RPMI7951 (cell line): ENCODE results near the gene PTPRN2. TPM values are rescaled to one million over a fixed set of nuclear protein-coding genes. Genes with fewer than 3 reads are reported as not detected.
"Not testable (repeated sequence)": the region's sequence is repeated elsewhere in the genome, so short reads cannot be mapped to it uniquely, and the experiment has no call there.

ENCODE experiments used
- DNase-seq: peaks from one replicate; pipeline ENCODE4 v3.0.0-alpha.2; 2012; ENCODE audit warnings: low read depth
- total RNA-seq: library from RNA; depleted of rRNA; stranded (reverse); fragments of >200 nt; shearing (Covaris generic); gene quantifications from 2 replicates; pipeline ENCODE4 v1.2.3, GENCODE V29; 2014

Gene PTPRN2
- total RNA-seq, 1 experiment from 2014 or later = 9.0 TPM

DNA sequence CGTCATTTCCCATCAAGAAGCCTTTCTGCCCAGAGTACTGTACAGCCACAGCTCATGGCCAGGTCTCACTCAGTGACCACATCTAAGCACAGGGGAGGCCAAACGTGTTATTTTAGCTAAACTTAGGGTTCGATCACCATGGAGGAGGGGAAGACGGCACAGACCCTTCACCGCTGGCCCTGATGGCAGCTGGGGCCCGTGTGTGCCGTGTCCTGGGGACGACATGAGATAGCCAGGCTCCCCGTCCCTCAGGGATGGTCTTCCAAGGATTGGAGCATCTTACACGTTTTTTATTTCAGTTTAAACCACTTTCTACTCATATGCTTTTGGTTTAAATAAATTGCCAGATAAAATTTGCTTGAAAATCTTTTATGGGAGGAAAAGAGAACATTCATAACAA is 737.9 kb downstream of the PTPRN2 start:
- DNase-seq = no peak

DNA sequence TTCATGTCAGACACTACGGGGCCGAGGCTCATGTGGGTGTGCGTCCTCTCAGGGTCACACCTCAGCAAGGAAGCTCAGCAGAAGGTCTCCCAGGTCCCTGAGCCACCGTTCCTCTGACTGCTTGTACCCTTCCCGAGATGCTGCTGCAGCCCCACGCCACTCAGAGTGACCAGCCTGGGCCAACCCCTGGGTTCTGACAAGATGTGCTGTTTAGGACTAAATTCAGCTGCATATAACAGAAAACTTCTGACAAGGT is 738.4 kb downstream of the PTPRN2 start:
- DNase-seq = no peak

DNA sequence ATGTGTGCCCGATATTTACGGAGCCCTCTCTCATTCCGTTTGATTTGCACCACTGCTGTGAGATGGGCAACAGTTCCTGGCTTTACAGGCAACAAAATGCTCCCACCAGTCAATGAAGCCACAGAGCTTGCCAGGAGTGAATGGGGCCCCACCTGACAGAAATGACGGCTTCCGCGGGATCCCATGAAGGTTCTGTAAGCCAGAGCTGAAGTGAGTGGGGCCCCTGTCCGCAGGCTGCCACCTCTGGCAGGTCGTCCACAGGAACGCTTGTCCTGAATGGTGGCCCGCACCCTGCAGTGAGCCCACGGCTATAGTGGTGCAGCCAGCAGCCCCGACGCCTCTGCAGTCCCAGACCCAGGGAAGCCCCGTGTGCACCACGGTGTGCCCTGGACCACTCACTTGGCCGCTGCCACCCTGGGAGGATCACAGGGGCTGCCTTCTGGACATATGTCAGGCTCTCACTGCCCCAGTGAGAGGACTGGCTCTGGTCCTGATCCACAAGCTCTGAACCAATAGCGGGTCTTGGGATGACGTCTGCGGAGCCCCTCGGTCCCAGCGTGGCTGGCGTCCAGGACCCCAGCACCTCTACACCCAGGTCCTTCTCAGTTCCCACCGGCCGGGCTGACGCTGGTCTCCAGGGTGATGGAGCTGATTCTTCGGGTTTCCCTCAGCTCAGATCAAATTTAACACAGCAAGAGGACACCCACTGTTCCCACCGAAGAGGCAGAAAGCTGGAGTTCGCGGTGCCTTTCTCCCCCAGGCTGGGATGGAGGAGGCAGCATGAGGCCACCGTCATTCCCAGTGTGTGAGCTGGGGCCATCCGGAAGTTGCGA is 738.9 kb downstream of the PTPRN2 start:
- no peak for DNase-seq

DNA sequence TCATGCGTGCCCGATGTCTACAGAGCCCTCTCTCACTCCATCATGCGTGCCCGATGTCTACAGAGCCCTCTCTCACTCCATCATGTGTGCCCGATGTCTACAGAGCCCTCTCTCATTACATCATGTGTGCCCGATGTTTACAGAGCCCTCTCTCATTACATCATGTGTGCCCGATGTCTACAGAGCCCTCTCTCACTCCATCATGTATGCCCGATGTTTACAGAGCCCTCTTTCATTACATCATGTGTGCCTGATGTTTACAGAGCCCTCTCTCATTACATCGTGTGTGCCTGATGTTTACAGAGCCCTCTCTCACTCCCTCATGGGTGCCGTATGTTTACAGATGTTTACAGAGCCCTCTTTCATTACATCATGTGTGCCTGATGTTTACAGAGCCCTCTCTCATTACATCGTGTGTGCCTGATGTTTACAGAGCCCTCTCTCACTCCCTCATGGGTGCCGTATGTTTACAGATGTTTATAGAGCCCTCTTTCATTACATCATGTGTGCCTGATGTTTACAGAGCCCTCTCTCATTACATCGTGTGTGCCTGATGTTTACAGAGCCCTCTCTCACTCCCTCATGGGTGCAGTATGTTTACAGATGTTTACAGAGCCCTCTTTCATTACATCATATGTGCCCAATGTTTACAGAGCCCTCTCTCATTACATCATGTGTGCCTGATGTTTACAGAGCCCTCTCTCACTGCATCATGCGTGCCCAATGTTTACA is 739.7 kb downstream of the PTPRN2 start:
- not testable (repeated sequence) for DNase-seq

DNA sequence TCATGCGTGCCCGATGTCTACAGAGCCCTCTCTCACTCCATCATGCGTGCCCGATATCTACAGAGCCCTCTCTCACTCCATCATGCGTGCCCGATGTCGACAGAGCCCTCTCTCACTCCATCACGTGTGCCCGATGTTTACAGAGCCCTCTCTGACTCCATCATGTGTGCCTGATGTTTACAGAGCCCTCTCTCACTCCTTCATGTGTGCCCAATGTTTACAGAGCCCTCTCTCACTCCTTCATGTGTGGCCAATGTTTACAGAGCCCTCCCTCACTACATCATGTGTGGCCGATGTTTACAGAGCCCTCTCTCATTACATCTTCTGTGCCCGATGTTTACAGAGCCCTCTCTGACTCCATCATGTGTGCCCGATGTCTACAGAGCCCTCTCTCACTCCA is 740.9 kb downstream of the PTPRN2 start:
- not testable (repeated sequence) for DNase-seq

DNA sequence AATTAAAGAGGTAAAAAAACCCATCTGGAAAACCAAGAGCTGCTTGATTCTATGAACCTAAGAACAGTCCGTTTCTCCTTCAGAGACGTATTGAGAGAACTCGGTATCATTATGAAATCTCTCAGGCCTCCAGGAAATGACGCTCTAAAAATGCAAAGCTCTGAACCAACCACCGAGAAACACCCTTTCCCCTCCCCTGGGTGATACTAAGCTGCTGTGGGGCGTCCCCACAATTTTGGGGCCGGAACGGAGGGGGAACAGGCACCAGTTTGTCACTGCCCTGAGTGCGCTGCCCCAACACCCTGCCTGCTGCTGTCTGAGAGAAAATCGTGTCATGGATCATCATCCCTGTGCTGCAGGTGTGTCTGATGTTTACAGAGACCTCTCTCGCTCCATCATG is 741.4 kb downstream of the PTPRN2 start:
- no peak for DNase-seq

DNA sequence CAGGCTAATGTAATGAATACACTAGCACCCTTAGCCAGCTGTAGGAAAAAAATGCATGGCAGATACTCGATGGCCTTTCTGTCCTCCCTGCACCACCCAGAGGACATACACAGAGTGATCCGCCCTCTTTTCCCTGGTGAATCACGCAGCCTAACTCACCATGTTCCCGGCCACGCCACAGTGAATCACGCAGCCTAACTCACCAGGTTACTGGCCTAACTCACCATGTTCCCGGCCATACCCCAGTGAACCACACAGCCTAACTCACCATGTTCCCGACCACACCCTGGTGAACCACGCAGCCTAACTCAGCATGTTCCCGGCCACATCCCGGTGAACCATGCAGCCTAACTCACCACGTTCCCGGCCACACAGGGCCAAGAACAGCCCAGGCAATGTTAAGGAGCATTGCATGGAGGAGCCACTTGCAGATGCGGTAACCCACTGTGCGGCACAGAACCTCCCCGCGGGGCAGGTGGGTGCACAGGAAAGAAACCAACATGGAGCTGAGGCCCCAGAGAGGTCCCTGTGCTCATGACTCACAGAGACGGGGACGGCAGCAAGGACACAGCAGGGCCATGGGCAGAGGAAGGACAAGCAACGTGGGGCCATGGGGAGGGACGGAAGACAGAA is 742.3 kb downstream of the PTPRN2 start:
- peak; percentile 45 for DNase-seq

DNA sequence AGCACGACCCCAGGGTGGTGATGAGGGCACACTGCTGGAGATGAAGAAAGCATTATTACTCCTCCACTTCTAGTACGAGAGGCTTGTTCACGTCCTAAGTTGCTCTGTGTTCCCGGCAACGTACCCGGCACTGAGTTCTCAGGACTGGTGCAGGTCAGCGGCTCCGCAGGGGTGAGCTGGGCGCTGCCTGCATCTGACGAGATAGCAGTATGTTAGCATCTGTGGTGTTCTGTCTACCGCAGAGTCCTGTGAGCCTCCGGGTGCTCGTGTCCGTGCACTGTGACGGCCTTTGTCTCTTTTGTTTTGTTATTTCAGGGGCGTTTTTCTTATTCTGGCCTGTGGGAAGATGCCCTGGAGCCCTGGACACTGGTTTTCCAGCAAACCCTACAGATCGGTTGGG is 743.0 kb downstream of the PTPRN2 start:
- DNase-seq = no peak

DNA sequence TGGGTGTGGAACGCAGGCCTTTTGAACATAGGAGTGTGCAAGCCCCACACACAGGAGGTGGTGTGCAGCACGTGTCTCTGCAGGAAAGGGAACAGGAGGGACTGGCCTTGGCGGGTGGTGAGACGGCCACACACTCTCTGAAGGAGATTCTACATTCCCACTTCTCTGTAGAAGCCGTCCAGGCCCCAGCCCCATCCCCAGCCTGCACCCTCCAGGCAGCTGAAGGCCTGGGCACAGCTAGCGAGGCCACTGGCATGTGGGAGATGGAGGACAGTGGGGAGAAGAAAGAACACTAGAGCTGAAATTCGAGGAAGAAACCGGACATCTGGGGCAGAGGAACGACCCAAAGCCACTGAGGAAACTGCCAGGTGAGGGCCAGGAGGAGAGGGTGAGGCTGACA is 743.5 kb downstream of the PTPRN2 start:
- DNase-seq = no peak

DNA sequence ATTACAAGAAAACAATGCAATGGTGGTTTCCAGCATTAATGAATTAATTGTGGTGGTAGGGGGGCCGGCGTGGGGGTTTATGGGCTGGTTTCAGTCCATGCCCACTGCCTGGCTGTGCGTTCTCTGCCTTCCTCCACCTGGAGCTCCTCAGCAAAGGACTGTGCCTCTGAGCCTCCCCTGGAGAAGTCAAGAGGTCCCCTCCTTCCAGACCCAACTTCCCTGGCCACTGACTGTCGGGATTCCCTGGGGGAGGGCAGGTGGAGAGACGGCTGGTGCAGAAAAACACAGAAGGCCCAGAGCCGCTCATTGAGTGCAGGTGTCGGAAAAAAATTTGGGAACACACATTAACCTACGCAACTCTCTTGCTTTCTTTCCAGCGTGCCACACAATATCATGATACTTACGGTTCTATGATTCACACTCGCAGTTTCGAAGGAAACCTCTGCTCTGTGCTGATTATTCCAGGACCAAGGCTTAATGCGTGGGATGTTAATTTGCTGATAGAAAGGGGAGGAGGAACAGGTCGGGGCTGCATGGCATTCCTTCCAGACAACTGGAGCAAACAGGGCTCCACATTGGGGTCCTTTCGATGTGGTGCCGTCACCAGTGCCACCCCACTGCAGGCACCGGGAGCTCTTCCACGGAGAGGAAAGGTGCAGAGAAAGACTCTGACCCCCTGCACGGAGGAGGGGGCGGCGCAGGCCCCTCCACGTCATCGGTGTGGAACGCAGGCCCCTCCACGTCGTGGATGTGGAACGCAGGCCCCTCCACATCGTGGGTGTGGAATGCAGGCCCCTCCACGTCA is 744.1 kb downstream of the PTPRN2 start:
- no peak for DNase-seq

DNA sequence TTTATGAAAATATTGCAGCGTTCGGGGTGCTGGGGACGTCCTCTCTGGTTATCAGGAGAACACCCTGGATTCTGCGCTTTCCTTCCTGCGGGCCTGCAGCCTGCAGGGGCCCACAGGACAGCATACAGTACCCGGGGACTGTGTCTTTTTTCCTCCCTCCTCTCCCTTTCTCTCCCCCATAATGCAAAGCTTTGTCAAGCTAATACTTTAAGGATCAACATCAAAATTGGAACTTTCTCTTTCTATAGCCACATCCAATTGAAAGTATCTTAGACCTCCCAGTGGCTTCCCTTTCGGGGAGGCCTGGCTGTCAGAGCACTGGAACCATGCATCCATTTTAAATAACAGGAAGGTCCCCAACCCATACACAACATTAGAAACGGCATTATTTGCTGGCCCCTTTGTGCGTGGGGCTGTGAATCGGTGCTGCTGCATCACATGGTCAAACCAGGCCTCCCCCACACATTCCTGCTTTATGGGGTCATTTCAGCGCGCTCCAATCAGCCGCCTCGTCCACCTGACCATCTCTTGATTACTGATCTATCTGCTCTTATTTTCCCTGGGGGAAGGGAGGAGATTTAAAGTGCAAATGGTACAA is 745.8 kb downstream of the PTPRN2 start:
- no peak for DNase-seq

DNA sequence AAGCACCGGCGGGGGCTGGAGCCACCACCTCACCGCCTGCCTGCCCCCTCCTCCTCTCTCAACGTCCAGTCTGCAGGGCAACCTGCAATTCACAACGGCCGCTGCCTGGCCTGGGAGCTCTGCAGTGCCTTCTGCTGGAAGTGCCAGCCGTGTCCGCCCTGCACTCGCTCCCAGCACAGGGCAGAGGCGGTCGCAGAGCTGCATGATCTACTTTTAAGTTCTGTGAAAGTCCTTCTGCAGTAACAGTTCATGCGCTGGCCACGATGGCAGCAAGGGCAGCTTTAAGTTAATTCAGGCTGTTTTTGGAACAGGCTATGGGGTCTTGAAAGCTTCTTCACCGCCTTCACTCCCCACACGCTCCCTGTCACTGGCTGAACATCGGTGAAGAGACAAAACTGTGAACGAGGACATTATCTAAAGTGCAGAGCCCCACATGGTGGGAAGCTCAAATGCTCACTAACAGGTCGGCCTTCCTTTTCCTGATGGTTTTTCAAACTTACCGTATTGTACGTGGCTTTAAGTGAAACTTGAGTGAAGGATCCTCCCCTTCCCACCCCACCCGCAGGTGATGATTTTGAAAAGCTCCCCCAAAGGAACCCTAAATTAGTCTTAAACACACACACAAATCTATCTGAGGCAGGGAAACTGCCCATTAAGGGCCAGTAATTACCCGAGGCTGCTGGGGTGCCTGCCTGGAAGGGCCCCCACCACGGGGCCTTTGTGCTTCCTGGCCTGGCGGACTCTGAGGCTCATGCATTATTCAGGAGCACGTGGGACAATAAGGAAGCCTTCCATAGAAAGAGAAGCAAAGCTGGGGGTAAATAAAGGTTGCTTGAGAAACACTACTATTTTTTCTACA is 746.5 kb downstream of the PTPRN2 start:
- no peak for DNase-seq

DNA sequence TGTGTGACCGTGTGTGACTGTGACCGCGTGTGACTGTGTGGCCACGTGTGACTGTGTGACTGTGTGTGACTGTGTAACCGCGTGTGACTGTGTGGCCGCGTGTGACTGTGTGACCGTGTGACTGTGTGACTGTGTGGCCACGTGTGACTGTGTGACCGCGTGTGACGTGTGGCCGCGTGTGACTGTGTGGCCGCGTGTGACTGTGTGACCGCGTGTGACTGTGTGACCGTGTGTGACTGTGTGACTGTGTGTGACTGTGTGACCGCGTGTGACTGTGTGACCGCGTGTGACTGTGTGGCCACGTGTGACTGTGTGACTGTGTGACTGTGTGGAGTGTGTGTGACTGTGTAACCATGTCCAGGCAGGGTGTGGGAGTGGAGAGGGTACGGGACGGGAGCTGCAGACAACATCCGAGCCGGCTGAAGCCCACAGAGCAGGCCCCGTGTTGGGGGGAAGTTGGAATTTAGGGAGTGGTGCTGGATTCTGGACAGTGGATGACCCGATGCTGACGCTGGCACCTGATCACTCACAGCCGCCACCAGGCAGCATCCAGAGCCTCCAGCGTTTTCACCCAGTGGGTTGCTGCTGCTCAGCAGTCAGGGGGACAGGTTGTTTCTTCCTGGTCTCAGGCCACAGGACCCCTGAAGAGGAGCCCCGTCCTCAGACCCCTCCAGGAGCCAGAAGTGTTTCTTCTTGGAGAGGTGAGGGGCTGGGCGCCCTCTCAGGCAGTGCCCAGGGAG is 747.3 kb downstream of the PTPRN2 start:
- DNase-seq = no peak

DNA sequence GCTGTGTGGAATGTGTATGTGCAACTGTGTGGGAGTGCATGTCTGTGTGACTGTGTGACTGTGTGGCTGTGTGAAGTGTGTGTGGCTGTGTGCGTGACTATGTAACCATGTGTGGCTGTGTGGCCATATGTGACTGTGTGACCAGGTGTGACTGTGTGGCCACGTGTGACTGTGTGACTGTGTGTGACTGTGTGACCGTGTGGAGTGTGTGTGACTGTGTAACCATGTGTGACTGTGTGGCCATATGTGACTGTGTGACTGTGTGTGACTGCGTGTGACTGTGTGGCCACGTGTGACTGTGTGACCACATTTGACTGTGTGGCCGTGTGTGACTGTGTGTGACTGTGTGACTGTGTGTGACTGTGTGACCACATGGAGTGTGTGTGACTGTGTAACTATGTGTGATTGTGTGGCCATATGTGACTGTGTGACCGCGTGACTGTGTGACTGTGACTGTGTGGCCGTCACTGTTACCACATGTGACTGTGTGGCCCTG is 747.9 kb downstream of the PTPRN2 start:
- DNase-seq = no peak

DNA sequence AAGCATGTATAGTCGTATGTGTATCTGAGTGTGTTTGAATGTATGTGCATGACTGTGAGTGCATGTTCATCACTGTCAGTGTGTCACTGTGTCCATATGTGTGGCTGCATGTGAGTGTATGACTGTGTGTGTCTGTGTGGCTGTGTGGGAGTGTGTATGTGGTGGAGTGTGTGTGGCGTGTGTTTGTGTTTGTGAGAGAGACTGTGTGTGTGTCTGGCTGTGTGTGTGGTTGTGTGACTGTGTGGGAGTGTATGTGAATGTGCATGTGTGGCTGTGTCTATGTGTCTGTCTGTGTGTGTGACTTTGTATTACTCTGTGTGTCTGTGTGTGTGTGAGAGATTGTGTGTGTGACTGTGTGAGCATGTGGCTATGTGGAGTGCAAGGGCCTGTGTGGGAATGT is 748.4 kb downstream of the PTPRN2 start:
- DNase-seq = no peak

DNA sequence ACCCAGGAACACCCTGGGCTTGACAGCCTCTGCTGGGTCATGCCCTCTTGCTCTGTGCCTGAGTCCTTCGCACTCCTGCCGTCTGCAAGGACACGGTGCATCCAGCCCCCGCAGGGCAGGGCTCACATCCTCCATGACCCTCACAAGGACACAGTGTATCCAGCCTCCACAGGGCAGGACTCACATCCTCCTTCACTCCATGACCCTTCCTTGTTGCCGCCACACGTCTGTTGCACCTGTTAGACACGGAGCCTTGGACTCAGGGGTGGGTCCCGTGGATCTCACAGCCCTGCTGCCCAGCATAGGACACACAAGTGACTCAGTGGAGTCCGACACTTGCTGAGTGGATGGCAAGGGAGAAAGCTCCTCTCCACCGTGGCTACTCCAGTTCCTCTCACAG is 750.1 kb downstream of the PTPRN2 start:
- no peak for DNase-seq

DNA sequence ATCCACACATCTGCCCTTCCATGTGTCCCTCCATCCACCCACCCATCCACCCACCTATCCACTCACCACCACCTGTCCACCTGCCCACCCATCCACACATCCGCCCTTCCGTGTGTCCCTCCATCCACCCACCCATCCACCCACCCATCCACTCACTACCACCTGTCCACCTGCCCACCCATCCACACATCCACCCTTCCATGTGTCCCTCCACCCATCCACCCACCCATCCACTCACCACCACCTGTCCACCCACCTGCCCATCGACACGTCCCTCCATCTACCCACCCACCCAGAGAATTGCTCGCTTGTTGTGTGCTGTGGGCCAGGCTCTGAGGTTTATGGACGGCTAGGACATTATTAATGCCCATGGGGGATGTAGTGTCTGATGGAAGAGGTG is 750.6 kb downstream of the PTPRN2 start:
- DNase-seq = no peak

DNA sequence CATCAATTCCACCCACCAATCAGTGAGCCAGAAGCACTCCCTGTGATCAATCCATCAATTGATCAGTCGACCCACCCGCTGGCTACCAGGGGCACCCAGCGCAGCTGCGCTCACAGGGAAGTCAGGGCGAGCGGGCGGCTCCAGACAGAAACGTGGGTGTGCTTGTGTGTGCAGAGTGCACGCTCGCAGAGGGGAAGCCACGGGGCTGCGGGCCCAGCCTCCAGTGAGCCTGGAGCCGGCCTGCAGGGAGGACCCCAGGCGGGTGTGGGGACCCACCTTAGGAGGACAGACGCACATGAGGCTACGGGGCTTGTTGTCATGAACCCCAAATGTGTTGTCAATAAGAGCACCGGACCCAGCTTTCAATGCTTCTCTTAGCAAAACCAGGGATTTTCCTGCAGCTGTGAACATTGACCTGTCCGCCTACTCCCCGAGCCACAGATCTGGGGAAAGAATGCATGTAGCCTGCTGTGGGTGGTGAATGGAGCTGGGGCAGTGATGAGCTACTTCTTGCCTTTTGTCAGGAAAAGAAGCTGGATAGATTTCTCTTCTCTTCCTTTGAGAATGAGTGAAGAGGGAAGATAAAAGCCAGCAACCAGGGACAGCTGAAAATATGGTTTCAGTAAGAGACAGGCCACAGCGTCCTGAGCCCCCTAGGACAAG is 753.0 kb downstream of the PTPRN2 start:
- no peak for DNase-seq

DNA sequence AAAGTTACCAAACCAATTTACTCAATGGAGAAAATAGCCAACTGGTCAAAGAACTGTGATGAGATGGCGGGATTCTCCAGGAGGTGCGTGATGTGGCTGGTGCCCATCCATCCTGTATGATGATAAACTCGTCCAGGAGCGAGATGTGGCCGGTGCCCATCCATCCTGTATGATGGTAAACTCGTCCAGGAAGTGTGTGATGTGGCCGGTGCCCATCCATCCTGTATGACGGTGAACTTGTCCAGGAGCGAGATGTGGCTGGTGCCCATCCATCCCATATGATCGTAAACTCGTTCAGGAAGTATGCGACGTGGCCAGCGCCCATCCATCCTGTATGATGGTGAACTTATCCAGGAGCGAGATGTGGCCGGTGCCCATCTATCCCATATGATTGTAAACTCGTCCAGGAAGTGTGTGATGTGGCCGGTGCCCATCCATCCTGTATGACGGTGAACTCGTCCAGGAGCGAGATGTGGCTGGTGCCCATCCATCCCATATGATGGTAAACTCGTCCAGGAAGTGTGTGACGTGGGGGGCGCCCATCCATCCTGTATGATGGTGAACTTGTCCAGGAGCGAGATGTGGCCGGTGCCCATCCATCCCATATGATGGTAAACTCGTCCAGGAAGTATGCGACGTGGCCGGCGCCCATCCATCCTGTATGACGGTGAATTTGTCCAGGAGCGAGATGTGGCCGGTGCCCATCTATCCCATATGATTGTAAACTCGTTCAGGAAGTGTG is 754.6 kb downstream of the PTPRN2 start:
- DNase-seq = no peak
